ENCODE data around the gene CMTM7.

Gene CMTM7

GRCh38 chr3:32399030-32399620 lies 7.5 kb downstream of the CMTM7 start:
- TF ChIP-seq GATA2 (IDR thresholded peaks at IDR 0.05; ENCODE audit: low read depth, low read length) (no peak), GATA3 (IDR thresholded peaks at IDR 0.05; ENCODE audit: low read depth, low read length) (no peak)

GRCh38 chr3:32401126-32401525 lies 9.5 kb downstream of the CMTM7 start:
- TF ChIP-seq GATA2 (IDR thresholded peaks at IDR 0.05; ENCODE audit: low read depth, low read length) = no peak
- no peak for TF ChIP-seq GATA3 (IDR thresholded peaks at IDR 0.05; ENCODE audit: low read depth, low read length)

- no peak for TF ChIP-seq GATA3 (IDR thresholded peaks at IDR 0.05; ENCODE audit: low read depth, low read length)
- no peak for TF ChIP-seq GATA2 (IDR thresholded peaks at IDR 0.05; ENCODE audit: low read depth, low read length)
Observed at GRCh38 chr3:32401556-32402081, 10.0 kb downstream of the CMTM7 start.

GRCh38 chr3:32403663-32404062 lies 12.0 kb downstream of the CMTM7 start:
- TF ChIP-seq GATA2 (IDR thresholded peaks at IDR 0.05; ENCODE audit: low read depth, low read length) = no peak
- no peak for TF ChIP-seq GATA3 (IDR thresholded peaks at IDR 0.05; ENCODE audit: low read depth, low read length)

- TF ChIP-seq GATA2 (IDR thresholded peaks at IDR 0.05; ENCODE audit: low read depth, low read length) = no peak
- no peak for TF ChIP-seq GATA3 (IDR thresholded peaks at IDR 0.05; ENCODE audit: low read depth, low read length)
Observed at GRCh38 chr3:32404714-32405113, 13.1 kb downstream of the CMTM7 start.

GRCh38 chr3:32405155-32405554 lies 13.5 kb downstream of the CMTM7 start:
- TF ChIP-seq GATA3 (IDR thresholded peaks at IDR 0.05; ENCODE audit: low read depth, low read length) (no peak), GATA2 (IDR thresholded peaks at IDR 0.05; ENCODE audit: low read depth, low read length) (no peak)

GRCh38 chr3:32405711-32406323 lies 14.2 kb downstream of the CMTM7 start:
- TF ChIP-seq GATA3 (IDR thresholded peaks at IDR 0.05; ENCODE audit: low read depth, low read length) = no peak
- no peak for TF ChIP-seq GATA2 (IDR thresholded peaks at IDR 0.05; ENCODE audit: low read depth, low read length)

GRCh38 chr3:32406486-32407408 lies 15.1 kb downstream of the CMTM7 start:
- TF ChIP-seq GATA2 (IDR thresholded peaks at IDR 0.05; ENCODE audit: low read depth, low read length) = no peak
- TF ChIP-seq GATA3 (IDR thresholded peaks at IDR 0.05; ENCODE audit: low read depth, low read length) = no peak

- TF ChIP-seq GATA3 (IDR thresholded peaks at IDR 0.05; ENCODE audit: low read depth, low read length) = no peak
- no peak for TF ChIP-seq GATA2 (IDR thresholded peaks at IDR 0.05; ENCODE audit: low read depth, low read length)
Observed at GRCh38 chr3:32410367-32411246, 19.0 kb downstream of the CMTM7 start.

GRCh38 chr3:32411442-32411841 lies 19.8 kb downstream of the CMTM7 start:
- TF ChIP-seq GATA2 (IDR thresholded peaks at IDR 0.05; ENCODE audit: low read depth, low read length) (no peak), GATA3 (IDR thresholded peaks at IDR 0.05; ENCODE audit: low read depth, low read length) (no peak)

- TF ChIP-seq GATA2 (IDR thresholded peaks at IDR 0.05; ENCODE audit: low read depth, low read length) = no peak
- no peak for TF ChIP-seq GATA3 (IDR thresholded peaks at IDR 0.05; ENCODE audit: low read depth, low read length)
Observed at GRCh38 chr3:32412887-32413286, 21.2 kb downstream of the CMTM7 start.

GRCh38 chr3:32413845-32414521 lies 22.3 kb downstream of the CMTM7 start:
- TF ChIP-seq GATA3 (IDR thresholded peaks at IDR 0.05; ENCODE audit: low read depth, low read length) (no peak), GATA2 (IDR thresholded peaks at IDR 0.05; ENCODE audit: low read depth, low read length) (no peak)
